ENCODE results near the gene CPS1. TPM values are rescaled to one million over a fixed set of nuclear protein-coding genes. Genes with fewer than 3 reads are reported as not detected.

CPS1 gene
- total and polyA plus RNA-seq, 2 of the 4 experiments (the other 2 are of a cell fraction) = 5.4 to 20.1 TPM

- no peak overlapping the region for H3K27ac ChIP-seq (ENCODE audit: insufficient read depth, low read length)
- DNase-seq = no peak
These were observed 90.8 kb downstream of the CPS1 start for GRCh38 chr2:210647151-210647550.

More at GRCh38 chr2:210647151-210647550, 90.8 kb downstream of the CPS1 start:
- no peak overlapping the region for H4K5ac ChIP-seq (ENCODE audit: low read depth, low read length)
- no peak overlapping the region for H2BK15ac ChIP-seq (ENCODE audit: low read depth, low read length)
- no TSS peak for BruUV-seq (replicated peaks)
- no peak overlapping the region for H4K8ac ChIP-seq (ENCODE audit: low read depth in 2 of 2, low read length in 2 of 2)
- no peaks in the 10 kb centered on the region for H3K27me3 ChIP-seq (ENCODE audit: control insufficient read depth, insufficient read depth, low read length)
- no peaks in the 10 kb centered on the region for H4K20me1 ChIP-seq (ENCODE audit: insufficient read depth, low read length)
- no peak for ATAC-seq (ENCODE audit: low read depth)
- H3K14ac ChIP-seq (replicated peaks; ENCODE audit: low read depth, low read length) = no peak overlapping the region
- H2AFZ ChIP-seq (replicated peaks; ENCODE audit: low read length, poor library complexity) = no peak overlapping the region
- H3K4me3 ChIP-seq (ENCODE audit: insufficient read depth, low read depth, low read length) = no peak overlapping the region
- intact Hi-C loops (cut with micrococcal nuclease) (no loop called here), in situ Hi-C loops (cut with MboI; ENCODE audit: low sequenced_read_pairs) (no loop called here), dilution Hi-C loops (cut with HindIII; ENCODE audit: low sequenced_read_pairs, unreplicated experiment) (no loop called here)
- H2AK5ac ChIP-seq (ENCODE audit: low read depth, low read length) = no peak overlapping the region
- no peak overlapping the region for H2BK120ac ChIP-seq (ENCODE audit: low read depth, low read length)
- POLR2A ChIA-PET (ENCODE audit: unreplicated experiment) = no interaction called here
- H3K23ac ChIP-seq (ENCODE audit: low read depth, low read length) = no peak overlapping the region
- no peak overlapping the region for H2AK9ac ChIP-seq (replicated peaks; ENCODE audit: low read depth, low read length, poor library complexity)
- no peaks in the 10 kb centered on the region for H3K4me1 ChIP-seq (ENCODE audit: control insufficient read depth, insufficient read depth, low read length)
- H4K91ac ChIP-seq (ENCODE audit: insufficient read depth, low read depth, low read length) = no peak overlapping the region
- no peak overlapping the region for H3K9ac ChIP-seq (ENCODE audit: low read depth, low read length)
- H3K9me1 ChIP-seq (ENCODE audit: insufficient read depth, low read length) = no peaks in the 10 kb centered on the region
- H3K4ac ChIP-seq (ENCODE audit: low read depth, low read length) = no peak overlapping the region
- H3K18ac ChIP-seq (ENCODE audit: low read depth, low read length) = no peak overlapping the region
- CTCF ChIA-PET = no interaction called here
- H3K79me1 ChIP-seq (ENCODE audit: low read depth in 1 of 2, low read length in 2 of 2) = no peaks in the 10 kb centered on the region
- H3K4me2 ChIP-seq (ENCODE audit: low read depth, low read length) = no peak overlapping the region
- no peak overlapping the region for H2BK5ac ChIP-seq (ENCODE audit: low read depth, low read length, poor library complexity, severe bottlenecking)
- H3K56ac ChIP-seq (ENCODE audit: extremely low read depth, insufficient read depth, low read length) = no peak overlapping the region
- no peaks in the 10 kb centered on the region for H3K36me3 ChIP-seq (ENCODE audit: control insufficient read depth, insufficient read depth, low read length)
- no peak overlapping the region for H2BK20ac ChIP-seq (ENCODE audit: low read depth, low read length)
- TF ChIP-seq MXI1 (IDR thresholded peaks at IDR 0.05; ENCODE audit: borderline replicate concordance, low read depth, low read length) (no peak), SMC3 (IDR thresholded peaks at IDR 0.05; ENCODE audit: low read depth, low read length) (no peak), USF2 (IDR thresholded peaks at IDR 0.05; ENCODE audit: low read depth, low read length) (no peak), CHD1 (IDR thresholded peaks at IDR 0.05; ENCODE audit: low read depth, low read length) (no peak), NFE2L2 (IDR thresholded peaks at IDR 0.05; ENCODE audit: low read depth, low read length) (no peak)
- H3K9me3 ChIP-seq (ENCODE audit: control insufficient read depth, insufficient read depth, low read length) = no peaks in the 10 kb centered on the region

Measured in IMR-90 (cell line).